Neutrophil (primary cell): Measurements from ENCODE around the gene PAXIP1.

Experiments
- H3K27ac ChIP-seq: fragments of 200-600 bp; sonication (generic); 2 replicates; pipeline ENCODE4 v1.5.1; 2016; ENCODE audit warnings: mild to moderate bottlenecking, moderate library complexity
- H3K27me3 ChIP-seq: fragments of 200-600 bp; sonication (generic); 2 replicates; pipeline ENCODE4 v1.6.0; 2016; ENCODE audit warnings: mild to moderate bottlenecking
- H3K36me3 ChIP-seq: fragments of 200-600 bp; sonication (generic); 2 replicates; pipeline ENCODE4 v1.5.1; 2017
- H3K4me1 ChIP-seq, 2 experiments: fragments of 200-600 bp in 1 of 2; sonication (generic) in 1 of 2; 1 replicate in 1 of 2; 2 replicates in 1 of 2; pipeline versions ENCODE4 v1.5.1 to v1.6.1; 2013 to 2016; ENCODE audit warnings: low read depth in 1 of 2, low read length in 1 of 2, mild to moderate bottlenecking in 1 of 2, moderate library complexity in 1 of 2; ENCODE audit not compliant: control insufficient read depth in 1 of 2, insufficient read depth in 1 of 2
- H3K4me3 ChIP-seq, 2 experiments: fragments of 200-600 bp in 1 of 2; sonication (generic) in 1 of 2; 1 replicate in 1 of 2; 2 replicates in 1 of 2; pipeline ENCODE4 v1.5.1; 2013 to 2016; ENCODE audit warnings: low read depth in 1 of 2, low read length in 1 of 2, mild to moderate bottlenecking in 1 of 2, moderate library complexity in 1 of 2
- H3K9me3 ChIP-seq: fragments of 200-600 bp; sonication (generic); 2 replicates; pipeline ENCODE4 v1.5.1; 2016
- CTCF ChIP-seq: fragments of 200-600 bp; sonication (generic); IDR thresholded peaks from 2 replicates; pipeline ENCODE4 v1.5.1; 2016; ENCODE audit warnings: antibody characterized with exemption

The PAXIP1 gene

GRCh38 chr7:154990964-154991540 is 11.9 kb downstream of the PAXIP1 start:
- Histone ChIP-seq H3K27me3 (no peaks in the 10 kb centered on the region), H3K4me1 (no peaks in the 10 kb centered on the region), H3K4me3 (no peak overlapping the region), H3K36me3 (peaks cover 10% of the 10 kb centered on the region), H3K9me3 (no peaks in the 10 kb centered on the region), H3K27ac (no peak overlapping the region)
- TF ChIP-seq CTCF, result no peak

GRCh38 chr7:154987571-154987970 is 15.4 kb downstream of the PAXIP1 start:
- H3K9me3 ChIP-seq, result no peaks in the 10 kb centered on the region

GRCh38 chr7:154986200-154986945 is 16.6 kb downstream of the PAXIP1 start:
- Histone ChIP-seq H3K36me3 (peaks cover 4% of the 10 kb centered on the region), H3K27me3 (no peaks in the 10 kb centered on the region), H3K27ac (no peak overlapping the region), H3K4me3 (no peak overlapping the region), H3K9me3 (no peaks in the 10 kb centered on the region), H3K4me1 (no peaks in the 10 kb centered on the region)
- no peak for TF ChIP-seq CTCF

More at GRCh38 chr7:154987571-154987970, 15.4 kb downstream of the PAXIP1 start:
- Histone ChIP-seq H3K4me3 (no peak overlapping the region), H3K36me3 (peaks cover 4% of the 10 kb centered on the region), H3K4me1 (no peaks in the 10 kb centered on the region), H3K27ac (no peak overlapping the region), H3K27me3 (no peaks in the 10 kb centered on the region)
- TF ChIP-seq CTCF, result no peak

GRCh38 chr7:154985230-154985629 is 17.7 kb downstream of the PAXIP1 start:
- no peak for TF ChIP-seq CTCF
- no peaks in the 10 kb centered on the region for H3K4me1 ChIP-seq
- H3K4me3 ChIP-seq, result no peak overlapping the region
- no peaks in the 10 kb centered on the region for H3K27me3 ChIP-seq
- H3K36me3 ChIP-seq, result peaks cover 9% of the 10 kb centered on the region
- no peaks in the 10 kb centered on the region for H3K9me3 ChIP-seq
- no peak overlapping the region for H3K27ac ChIP-seq

- TF ChIP-seq CTCF, result no peak
- Histone ChIP-seq H3K4me3 (no peak overlapping the region), H3K9me3 (no peaks in the 10 kb centered on the region), H3K27me3 (no peaks in the 10 kb centered on the region), H3K27ac (no peak overlapping the region), H3K4me1 (no peaks in the 10 kb centered on the region), H3K36me3 (peaks cover 9% of the 10 kb centered on the region)
These were observed 18.2 kb downstream of the PAXIP1 start for GRCh38 chr7:154984601-154985188.
